Adrenal gland (tissue), 12 donors: Measurements from ENCODE around the gene ARTN. TPM values are rescaled to one million over a fixed set of nuclear protein-coding genes. Genes with fewer than 3 reads are reported as not detected.

Source experiments
- DNase-seq, 7 donors: peaks; one replicate each; pipeline ENCODE4 v3.0.0-alpha.2; 2019 to 2020
- H3K27ac ChIP-seq, 5 donors: fragments of 200-600 bp; sonication (generic) in 4 of 5; 1 replicate in 3 of 5; 2 replicates in 2 of 5; pipeline versions ENCODE4 v1.5.1 to v1.8.0; 2016 to 2020; ENCODE audit warnings: mild to moderate bottlenecking in 1 of 5
- H3K27me3 ChIP-seq: fragments of 200-600 bp; 2 replicates; pipeline ENCODE4 v1.8.0; 2021
- H3K36me3 ChIP-seq, 2 donors: fragments of 200-600 bp; replicated peaks in 1 of 2; 1 replicate in 1 of 2; 2 replicates in 1 of 2; pipeline versions ENCODE4 v1.5.1 to v1.8.0; 2018 to 2022
- H3K4me1 ChIP-seq, 2 donors: fragments of 200-600 bp; replicated peaks in 1 of 2; 1 replicate in 1 of 2; 2 replicates in 1 of 2; pipeline versions ENCODE4 v1.5.1 to v1.8.0; 2018 to 2021
- H3K4me3 ChIP-seq, 4 donors: fragments of 200-600 bp; sonication (generic) in 3 of 4; one replicate each; pipeline ENCODE4 v1.5.1; 2016 to 2018
- H3K9me3 ChIP-seq, 3 donors: fragments of 200-600 bp; sonication (generic) in 1 of 3; replicated peaks in 1 of 3; 1 replicate in 2 of 3; 2 replicates in 1 of 3; pipeline versions ENCODE4 v1.5.1 to v1.8.0; 2016 to 2021
- POLR2A ChIP-seq, 2 donors: fragments of 450-650 bp; IDR thresholded peaks; one replicate each; pipeline ENCODE4 v1.6.1; 2017; ENCODE audit warnings: antibody characterized with exemption in 2 of 2, mild to moderate bottlenecking in 2 of 2, moderate library complexity in 1 of 2
- WGBS, 4 donors: extraction: QIAGEN DNeasy Blood & Tissue Kit in 2 of 4; methylation state at CpG; one replicate each; pipeline versions ENCODE4 v1.1.5 to v1.1.7; 2013 to 2017; 5-methylcytosine and 5-hydroxymethylcytosine counted together
- intact Hi-C, 2 donors: fragments of 100-400 bp; cut with DNase I; formaldehyde crosslinking; loops; one replicate each; pipeline versions ENCODE4 v1.14.1 to v1.15.0; 2022 to 2023
- polyA plus RNA-seq, 3 donors: library from polyadenylated mRNA; stranded (reverse); fragments of 200-250 nt in 2 of 3; fragments of 350-450 nt in 1 of 3; fragmentation: Illumina TruSeq in 1 of 3; extraction: RNeasy Lipid Tissue Mini Kit (QIAGEN cat#74804) in 1 of 3; gene quantifications; one replicate each; pipeline ENCODE4 v1.2.3, GENCODE V29; 2013 to 2014
- total RNA-seq, 9 donors: library from RNA; depleted of rRNA in 4 of 9; stranded (reverse); fragments of >200 nt in 4 of 9; fragments of 120-200 nt in 1 of 9; fragmentation: NEBNext Ultra II Directional in 1 of 9; extraction: Animal tissue kit (Norgen Biotek cat#: 25700) in 1 of 9; gene quantifications; one replicate each; pipeline versions ENCODE4 v1.1.0 to v1.2.4, GENCODE V29; 2013 to 2023
- TF ChIP-seq, protein P1 (sequence below), 6 experiments: fragments of 450-650 bp in 4 of 6; fragments of 200-600 bp in 2 of 6; sonication (generic) in 1 of 6; IDR thresholded peaks; 1 replicate in 5 of 6; 2 replicates in 1 of 6; pipeline versions ENCODE4 v1.5.1 to v1.8.0; 2016 to 2021; ENCODE audit warnings: antibody characterized with exemption in 6 of 6, mild to moderate bottlenecking in 2 of 6, moderate library complexity in 1 of 6
- donor health status: healthy with polysubstance abuse.
- donor health status: Bipolar disorder and iron deficiency.
- donor health status: DM: yes; HTN: yes; CAD: no.
- donor health status: DM: no; HTN: no; CAD: no.
- donor health status: DM: no; HTN: no; CAD: no.
- donor health status: DM: yes; HTN: yes; CAD: no.

The ARTN gene
- total and polyA plus RNA-seq, 12 donors: 0.23 to 4.9 (median 0.89) TPM; not detected in 1

DNA sequence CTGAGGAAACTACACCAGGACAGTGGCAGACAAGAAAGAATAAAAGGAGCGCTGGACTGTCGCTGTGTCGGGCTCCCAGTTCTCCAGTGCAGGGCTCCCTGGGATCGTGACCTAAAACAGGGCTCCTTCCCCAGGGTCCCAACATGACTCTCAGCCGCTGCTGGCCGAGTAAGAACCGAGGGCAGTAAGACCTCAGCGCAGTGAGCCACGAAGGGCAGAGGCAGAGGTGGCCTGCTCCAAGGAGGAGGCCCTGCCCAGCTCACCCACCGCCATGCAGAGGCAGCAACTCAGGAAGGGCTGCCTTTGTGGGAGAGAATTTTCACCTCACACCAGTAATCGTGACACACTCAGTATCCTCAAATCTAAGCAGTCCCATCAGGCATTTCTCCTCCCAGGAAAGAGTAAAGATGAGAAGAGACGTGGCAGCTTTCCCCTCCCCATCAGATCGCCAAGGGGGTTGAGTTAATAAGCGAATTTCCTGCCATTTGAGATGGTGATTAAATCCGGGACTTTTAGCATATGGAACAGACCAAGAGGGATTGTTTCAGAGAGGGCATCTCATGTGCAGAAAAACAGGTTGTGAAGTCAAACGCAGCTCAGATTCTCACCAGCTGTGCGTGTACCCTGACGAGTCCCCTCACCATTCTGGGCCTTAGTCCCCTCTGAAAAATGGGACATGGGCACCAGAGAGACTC lies 19.8 kb upstream of the ARTN start:
- WGBS, 4 donors: 84 to 90% (median 85%) methylated on average over 14 to 18 of the region's 18 CpGs
- TF ChIP-seq, protein P1, sequence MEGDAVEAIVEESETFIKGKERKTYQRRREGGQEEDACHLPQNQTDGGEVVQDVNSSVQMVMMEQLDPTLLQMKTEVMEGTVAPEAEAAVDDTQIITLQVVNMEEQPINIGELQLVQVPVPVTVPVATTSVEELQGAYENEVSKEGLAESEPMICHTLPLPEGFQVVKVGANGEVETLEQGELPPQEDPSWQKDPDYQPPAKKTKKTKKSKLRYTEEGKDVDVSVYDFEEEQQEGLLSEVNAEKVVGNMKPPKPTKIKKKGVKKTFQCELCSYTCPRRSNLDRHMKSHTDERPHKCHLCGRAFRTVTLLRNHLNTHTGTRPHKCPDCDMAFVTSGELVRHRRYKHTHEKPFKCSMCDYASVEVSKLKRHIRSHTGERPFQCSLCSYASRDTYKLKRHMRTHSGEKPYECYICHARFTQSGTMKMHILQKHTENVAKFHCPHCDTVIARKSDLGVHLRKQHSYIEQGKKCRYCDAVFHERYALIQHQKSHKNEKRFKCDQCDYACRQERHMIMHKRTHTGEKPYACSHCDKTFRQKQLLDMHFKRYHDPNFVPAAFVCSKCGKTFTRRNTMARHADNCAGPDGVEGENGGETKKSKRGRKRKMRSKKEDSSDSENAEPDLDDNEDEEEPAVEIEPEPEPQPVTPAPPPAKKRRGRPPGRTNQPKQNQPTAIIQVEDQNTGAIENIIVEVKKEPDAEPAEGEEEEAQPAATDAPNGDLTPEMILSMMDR (IDR thresholded peaks at IDR 0.05): no peak
- TF ChIP-seq POLR2A (IDR thresholded peaks at IDR 0.05): no peak
- Histone ChIP-seq H3K27me3 (no peaks in the 10 kb centered on the region), H3K4me1 (peaks cover 0 to 4% of the 10 kb centered on the region in 2 donors), H3K27ac (no peak overlapping the region), H3K36me3 (no peaks in the 10 kb centered on the region), H3K4me3 (no peak overlapping the region), H3K9me3 (no peaks in the 10 kb centered on the region)
- intact Hi-C loops: loop anchor here in 1 of 2 donors (10.0 kb wide), 1 partner anchor 299 kb away; no protein-coding TSS in a partner anchor
- no peak for DNase-seq

DNA sequence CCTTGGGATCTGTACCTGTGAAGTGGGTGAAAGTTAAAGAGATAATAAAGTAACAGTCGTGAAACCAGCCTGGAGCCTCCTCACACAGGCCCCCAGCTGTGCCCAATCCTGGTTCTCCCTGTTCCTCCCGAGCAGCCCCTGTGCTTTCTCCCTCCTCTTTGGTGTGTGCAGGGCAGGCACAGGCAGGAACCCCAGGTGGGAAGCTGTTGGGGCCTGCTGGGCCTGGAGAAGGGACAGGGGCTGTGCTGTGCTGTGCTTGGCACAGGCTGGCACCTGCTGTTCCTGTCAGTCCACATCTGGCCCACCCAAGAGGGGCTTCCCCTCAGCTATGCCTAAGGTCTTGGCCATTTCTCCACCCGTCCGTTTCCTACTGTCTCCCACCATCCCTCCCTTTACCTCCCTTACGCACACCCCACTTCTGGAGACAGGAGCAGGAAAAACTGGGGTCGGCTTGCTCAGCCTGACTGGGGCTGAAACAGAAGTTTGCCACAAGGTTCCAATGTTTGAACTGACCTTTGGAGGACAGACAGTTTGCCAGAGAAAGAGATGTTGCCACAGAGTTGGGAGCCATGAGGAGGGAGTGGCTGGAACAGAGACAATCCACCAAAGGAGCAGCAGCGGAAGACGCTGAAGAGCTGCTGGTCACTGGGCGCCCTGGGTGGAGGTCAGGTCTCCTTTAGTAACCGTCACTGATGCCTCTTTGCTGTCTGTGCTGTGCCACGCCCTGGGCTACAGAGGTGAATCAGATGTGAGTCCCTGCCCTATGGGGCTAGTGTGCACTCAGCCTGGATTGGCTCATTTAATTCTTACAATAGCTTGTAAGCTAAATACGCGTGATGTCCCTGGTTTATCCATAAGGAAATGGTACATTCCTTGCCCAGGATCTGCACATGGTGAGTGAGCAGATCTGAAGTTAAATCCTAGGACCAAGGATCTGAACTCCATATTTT lies 18.8 kb upstream of the ARTN start:
- intact Hi-C loops: loop anchor here in 1 of 2 donors (10.0 kb wide), 1 partner anchor 300 kb away; no protein-coding TSS in a partner anchor
- no peak for TF ChIP-seq POLR2A (IDR thresholded peaks at IDR 0.05)
- TF ChIP-seq, protein P1 (IDR thresholded peaks at IDR 0.05): no peak
- 90 to 95% (median 92%) methylated on average over 11 to 13 of the region's 13 CpGs for WGBS, 4 donors

DNA sequence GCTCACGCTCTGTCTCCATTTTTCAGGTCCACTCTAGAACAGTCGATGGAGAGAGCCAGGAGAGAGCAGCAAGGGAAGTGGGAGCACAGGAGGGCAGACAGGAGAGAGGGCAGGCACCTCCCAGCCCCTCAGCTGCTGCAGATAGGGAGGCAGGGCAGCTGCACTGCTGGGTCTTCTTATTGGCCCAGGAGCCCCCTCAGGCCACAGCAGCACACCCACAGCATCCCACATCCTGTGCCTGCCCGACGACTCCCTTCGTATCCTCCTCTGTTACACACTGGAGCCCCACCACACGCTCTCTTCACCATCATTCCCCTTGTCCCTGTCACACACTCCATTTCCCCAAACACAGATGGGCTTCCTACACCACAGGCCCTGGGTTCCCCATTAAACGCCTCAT lies 13.7 kb upstream of the ARTN start:
- TF ChIP-seq POLR2A (IDR thresholded peaks at IDR 0.05): no peak
- TF ChIP-seq, protein P1 (IDR thresholded peaks at IDR 0.05): no peak
- H3K27me3 ChIP-seq: no peaks in the 10 kb centered on the region
- H3K4me1 ChIP-seq: no peaks in the 10 kb centered on the region
- intact Hi-C loops: loop anchor here in 1 of 2 donors (10.0 kb wide), 1 partner anchor 305 kb away; no protein-coding TSS in a partner anchor
- 88 to 98% (median 96%) methylated on average over 7 of the region's 7 CpGs for WGBS, 4 donors
- DNase-seq: no peak
- no peak overlapping the region for H3K27ac ChIP-seq
- H3K4me3 ChIP-seq: no peak overlapping the region
- no peaks in the 10 kb centered on the region for H3K9me3 ChIP-seq
- no peaks in the 10 kb centered on the region for H3K36me3 ChIP-seq

More for the DNA sequence above, 18.8 kb upstream of the ARTN start:
- Histone ChIP-seq H3K4me1 (peaks cover 0 to 4% of the 10 kb centered on the region in 2 donors), H3K36me3 (no peaks in the 10 kb centered on the region), H3K27me3 (no peaks in the 10 kb centered on the region), H3K9me3 (no peaks in the 10 kb centered on the region), H3K27ac (no peak overlapping the region), H3K4me3 (no peak overlapping the region)
- DNase-seq: no peak

DNA sequence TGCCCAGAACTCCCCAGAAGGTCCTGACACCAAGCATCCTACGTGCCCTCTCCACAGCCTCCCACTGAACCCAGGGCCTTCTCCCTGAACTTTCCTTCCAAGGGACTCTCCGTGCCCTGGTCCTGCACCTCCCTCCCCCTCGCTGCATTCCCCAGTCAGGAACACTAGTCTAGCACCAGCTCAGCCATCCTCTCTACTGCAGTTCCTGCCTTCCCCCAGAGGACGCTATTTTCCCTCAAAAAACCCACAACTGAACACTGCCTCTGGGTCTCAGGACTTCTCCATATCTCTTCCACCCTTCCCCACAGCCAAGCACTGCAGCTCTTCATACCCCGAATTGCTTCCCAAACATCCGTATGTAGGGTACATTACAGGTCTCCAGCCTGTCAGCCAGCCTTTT lies 12.6 kb upstream of the ARTN start:
- Histone ChIP-seq H3K27ac (no peak overlapping the region), H3K4me3 (no peak overlapping the region), H3K36me3 (no peaks in the 10 kb centered on the region), H3K4me1 (no peaks in the 10 kb centered on the region), H3K9me3 (no peaks in the 10 kb centered on the region), H3K27me3 (no peaks in the 10 kb centered on the region)
- intact Hi-C loops: no loop called here
- no peak for TF ChIP-seq POLR2A (IDR thresholded peaks at IDR 0.05)
- TF ChIP-seq, protein P1 (IDR thresholded peaks at IDR 0.05): no peak
- WGBS, 4 donors: 95 to 97% (median 96%) methylated on average over 6 of the region's 6 CpGs
- no peak for DNase-seq
